ENCODE measurements around the gene SPDYE1.

Gene SPDYE1

DNA sequence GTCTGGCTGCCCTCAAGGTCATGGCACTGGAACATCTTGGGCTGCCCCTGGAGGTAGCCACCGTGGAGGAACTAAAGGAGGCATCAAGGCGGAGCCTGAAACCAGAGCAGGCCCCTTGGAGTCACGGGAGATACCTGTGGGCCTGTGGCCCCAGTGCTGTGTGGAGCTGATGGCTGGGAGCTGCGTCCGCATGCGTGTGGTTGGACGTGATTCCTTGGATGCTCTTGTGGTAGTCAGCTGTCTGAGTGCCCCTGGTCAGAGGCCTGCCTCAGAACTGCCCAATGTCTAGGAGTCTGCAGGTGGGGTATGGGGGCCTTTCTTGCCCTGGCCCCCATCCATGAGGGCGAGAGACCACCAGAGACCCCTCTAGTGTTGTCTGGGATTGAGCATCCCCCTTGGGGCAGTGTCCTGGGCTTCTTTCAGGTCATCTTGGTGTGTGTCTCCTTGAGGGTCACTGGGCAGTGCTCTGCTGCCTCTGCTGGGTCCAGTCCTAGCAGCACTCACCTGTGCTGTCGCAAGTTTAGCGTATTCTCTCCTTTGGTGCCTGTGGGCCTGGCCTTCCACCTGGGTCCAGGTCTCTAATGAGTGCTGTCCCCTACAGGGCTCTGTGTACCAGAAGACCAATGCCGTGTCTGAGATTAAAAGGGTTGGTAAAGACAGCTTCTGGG lies 59.6 kb downstream of the SPDYE1 start:
- Histone ChIP-seq H4K20me1 (ENCODE audit: insufficient read depth) (no peaks in the 10 kb centered on the region), H2AFZ (ENCODE audit: low read depth) (no peak overlapping the region), H3K9ac (no peak overlapping the region), H3K36me3 (ENCODE audit: insufficient read depth) (peaks cover 2% of the 10 kb centered on the region; the same call in 1 of the 2 replicates), H3K79me2 (ENCODE audit: insufficient read depth, low read depth) (no peaks in the 10 kb centered on the region), H3K27me3 (ENCODE audit: insufficient read depth, low read depth) (no peaks in the 10 kb centered on the region), H3K4me2 (no peak overlapping the region), H3K4me3 (IDR thresholded peaks at IDR 0.05; ENCODE audit: insufficient read depth, low read depth, low read length) (no peak overlapping the region), H3K4me1 (ENCODE audit: low read depth, poor library complexity, severe bottlenecking) (no peaks in the 10 kb centered on the region), H3K27ac (no peak overlapping the region)
- TF ChIP-seq, protein P1, sequence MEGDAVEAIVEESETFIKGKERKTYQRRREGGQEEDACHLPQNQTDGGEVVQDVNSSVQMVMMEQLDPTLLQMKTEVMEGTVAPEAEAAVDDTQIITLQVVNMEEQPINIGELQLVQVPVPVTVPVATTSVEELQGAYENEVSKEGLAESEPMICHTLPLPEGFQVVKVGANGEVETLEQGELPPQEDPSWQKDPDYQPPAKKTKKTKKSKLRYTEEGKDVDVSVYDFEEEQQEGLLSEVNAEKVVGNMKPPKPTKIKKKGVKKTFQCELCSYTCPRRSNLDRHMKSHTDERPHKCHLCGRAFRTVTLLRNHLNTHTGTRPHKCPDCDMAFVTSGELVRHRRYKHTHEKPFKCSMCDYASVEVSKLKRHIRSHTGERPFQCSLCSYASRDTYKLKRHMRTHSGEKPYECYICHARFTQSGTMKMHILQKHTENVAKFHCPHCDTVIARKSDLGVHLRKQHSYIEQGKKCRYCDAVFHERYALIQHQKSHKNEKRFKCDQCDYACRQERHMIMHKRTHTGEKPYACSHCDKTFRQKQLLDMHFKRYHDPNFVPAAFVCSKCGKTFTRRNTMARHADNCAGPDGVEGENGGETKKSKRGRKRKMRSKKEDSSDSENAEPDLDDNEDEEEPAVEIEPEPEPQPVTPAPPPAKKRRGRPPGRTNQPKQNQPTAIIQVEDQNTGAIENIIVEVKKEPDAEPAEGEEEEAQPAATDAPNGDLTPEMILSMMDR (conservative IDR thresholded peaks at IDR 0.05; ENCODE audit: low read depth, low read length), result no peak

DNA sequence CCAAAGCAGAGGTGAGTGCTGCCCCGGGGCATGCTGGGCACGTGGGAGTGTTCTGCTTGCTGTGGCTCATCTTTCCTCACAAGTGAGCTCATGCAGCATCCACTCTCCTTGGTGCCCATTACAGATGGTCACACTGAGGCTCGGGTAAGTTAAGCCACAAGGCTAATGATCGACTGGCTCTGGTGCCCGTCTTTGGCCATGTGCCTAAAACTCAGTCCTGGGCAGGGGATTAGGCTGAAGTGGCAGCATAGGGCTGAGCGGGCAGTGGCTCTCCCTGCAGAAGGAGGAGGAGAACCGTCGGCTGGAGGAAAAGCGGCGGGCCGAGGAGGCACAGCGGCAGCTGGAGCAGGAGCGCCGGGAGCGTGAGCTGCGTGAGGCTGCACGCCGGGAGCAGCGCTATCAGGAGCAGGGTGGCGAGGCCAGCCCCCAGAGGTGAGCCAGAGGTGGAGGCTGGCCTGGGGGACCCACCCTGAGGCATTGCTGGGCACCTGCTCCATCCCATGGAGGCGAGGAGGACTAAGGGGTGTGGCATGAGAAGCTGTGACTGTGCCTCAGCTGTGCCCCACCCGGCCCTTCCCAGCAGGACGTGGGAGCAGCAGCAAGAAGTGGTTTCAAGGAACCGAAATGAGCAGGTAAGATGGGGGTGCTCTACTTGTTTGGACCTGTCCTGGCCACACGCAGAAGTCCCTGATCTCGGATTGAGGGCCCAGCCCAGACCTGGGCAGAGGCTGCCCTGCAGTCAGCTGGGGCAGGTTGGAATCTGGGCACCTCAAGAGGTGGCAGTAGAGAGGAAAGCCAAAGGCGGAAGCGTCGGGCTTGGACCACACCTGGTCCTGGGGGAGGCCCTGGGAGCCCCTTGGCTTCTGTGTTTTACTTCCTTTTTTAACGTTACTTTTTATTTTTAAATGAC lies 60.4 kb downstream of the SPDYE1 start:
- TF ChIP-seq, protein P1 (conservative IDR thresholded peaks at IDR 0.05; ENCODE audit: low read depth, low read length), result no peak
- H3K4me3 ChIP-seq (IDR thresholded peaks at IDR 0.05; ENCODE audit: insufficient read depth, low read depth, low read length), result no peak overlapping the region
- no peak overlapping the region for H3K9ac ChIP-seq
- no peak overlapping the region for H3K27ac ChIP-seq
- no peaks in the 10 kb centered on the region for H3K79me2 ChIP-seq (ENCODE audit: insufficient read depth, low read depth)
- no peaks in the 10 kb centered on the region for H3K4me1 ChIP-seq (ENCODE audit: low read depth, poor library complexity, severe bottlenecking)
- H3K36me3 ChIP-seq (ENCODE audit: insufficient read depth), result peaks cover 2% of the 10 kb centered on the region; the same call in 1 of the 2 replicates
- H3K4me2 ChIP-seq, result no peak overlapping the region
- no peaks in the 10 kb centered on the region for H4K20me1 ChIP-seq (ENCODE audit: insufficient read depth)
- H2AFZ ChIP-seq (ENCODE audit: low read depth), result no peak overlapping the region
- H3K27me3 ChIP-seq (ENCODE audit: insufficient read depth, low read depth), result no peaks in the 10 kb centered on the region

DNA sequence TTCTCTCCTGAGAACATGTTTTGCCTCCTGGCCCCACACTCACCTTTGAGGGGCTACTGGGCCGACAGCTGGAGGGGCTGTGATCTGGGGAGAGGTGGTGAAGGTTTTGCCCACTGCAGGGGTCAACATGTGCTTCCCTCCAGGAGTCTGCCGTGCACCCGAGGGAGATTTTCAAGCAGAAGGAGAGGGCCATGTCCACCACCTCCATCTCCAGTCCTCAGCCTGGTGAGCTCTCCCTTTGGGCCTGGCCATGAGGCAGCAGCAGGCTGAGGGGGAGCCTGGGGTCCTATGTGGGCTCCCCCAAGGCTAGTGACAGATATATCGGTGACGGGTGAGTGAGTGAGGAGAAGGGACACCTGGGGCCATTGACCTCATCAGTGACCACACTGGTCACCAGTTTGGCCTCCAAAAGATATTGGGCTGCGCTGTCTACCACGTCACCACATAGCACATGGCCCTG lies 61.1 kb downstream of the SPDYE1 start:
- Histone ChIP-seq H4K20me1 (ENCODE audit: insufficient read depth) (no peaks in the 10 kb centered on the region), H3K4me2 (no peak overlapping the region), H3K4me1 (ENCODE audit: low read depth, poor library complexity, severe bottlenecking) (no peaks in the 10 kb centered on the region), H3K36me3 (ENCODE audit: insufficient read depth) (peaks cover 2% of the 10 kb centered on the region; the same call in 1 of the 2 replicates), H3K4me3 (IDR thresholded peaks at IDR 0.05; ENCODE audit: insufficient read depth, low read depth, low read length) (no peak overlapping the region), H3K79me2 (ENCODE audit: insufficient read depth, low read depth) (no peaks in the 10 kb centered on the region), H3K27ac (no peak overlapping the region), H3K27me3 (ENCODE audit: insufficient read depth, low read depth) (no peaks in the 10 kb centered on the region), H2AFZ (ENCODE audit: low read depth) (no peak overlapping the region), H3K9ac (no peak overlapping the region)
- TF ChIP-seq, protein P1 (conservative IDR thresholded peaks at IDR 0.05; ENCODE audit: low read depth, low read length), result no peak

DNA sequence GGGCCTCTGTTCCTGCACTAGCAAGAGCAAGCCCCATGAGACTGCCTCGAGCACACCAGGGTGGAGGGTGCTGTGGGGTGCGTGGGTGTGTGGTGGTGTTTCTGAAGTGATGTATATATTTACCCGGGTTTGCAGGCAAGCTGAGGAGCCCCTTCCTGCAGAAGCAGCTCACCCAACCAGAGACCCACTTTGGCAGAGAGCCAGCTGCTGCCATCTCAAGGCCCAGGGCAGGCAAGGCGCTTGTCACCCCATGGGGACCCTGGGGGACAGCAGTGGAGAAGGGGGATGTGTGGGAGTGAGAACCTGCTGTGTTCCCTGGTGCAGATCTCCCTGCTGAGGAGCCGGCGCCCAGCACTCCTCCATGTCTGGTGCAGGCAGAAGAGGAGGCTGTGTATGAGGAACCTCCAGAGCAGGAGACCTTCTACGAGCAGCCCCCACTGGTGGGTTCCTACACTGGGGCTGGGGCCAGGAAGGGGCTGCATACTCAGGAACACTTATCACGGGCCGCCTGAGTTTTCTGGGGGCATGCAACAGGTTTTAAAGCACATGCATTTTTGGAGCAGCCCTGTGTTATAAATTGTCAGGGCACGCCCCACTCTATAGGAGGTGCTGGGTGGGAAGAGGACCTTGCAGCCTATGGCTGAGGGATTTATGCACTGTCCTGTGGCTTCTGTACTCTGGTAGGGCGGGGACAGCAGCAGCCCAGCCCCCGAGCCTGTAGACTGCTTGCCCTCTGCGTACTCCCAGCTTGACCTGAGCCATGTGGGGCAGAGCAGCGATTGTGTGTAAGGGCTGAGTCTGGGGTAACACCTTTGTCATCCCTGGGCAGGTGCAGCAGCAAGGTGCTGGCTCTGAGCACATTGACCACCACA lies 61.8 kb downstream of the SPDYE1 start:
- Histone ChIP-seq H3K9ac (no peak overlapping the region), H3K27me3 (ENCODE audit: insufficient read depth, low read depth) (no peaks in the 10 kb centered on the region), H3K79me2 (ENCODE audit: insufficient read depth, low read depth) (no peaks in the 10 kb centered on the region), H3K36me3 (ENCODE audit: insufficient read depth) (peaks cover 2% of the 10 kb centered on the region; the same call in 1 of the 2 replicates), H2AFZ (ENCODE audit: low read depth) (no peak overlapping the region), H4K20me1 (ENCODE audit: insufficient read depth) (no peaks in the 10 kb centered on the region), H3K4me1 (ENCODE audit: low read depth, poor library complexity, severe bottlenecking) (no peaks in the 10 kb centered on the region), H3K4me2 (no peak overlapping the region), H3K27ac (no peak overlapping the region), H3K4me3 (IDR thresholded peaks at IDR 0.05; ENCODE audit: insufficient read depth, low read depth, low read length) (no peak overlapping the region)
- TF ChIP-seq, protein P1 (conservative IDR thresholded peaks at IDR 0.05; ENCODE audit: low read depth, low read length), result no peak
